ENCODE data around the gene VBP1. TPM values are rescaled to one million over a fixed set of nuclear protein-coding genes. Genes with fewer than 3 reads are reported as not detected.
"Not testable (repeated sequence)": the region's sequence is repeated elsewhere in the genome, so short reads cannot be mapped to it uniquely, and the experiment has no call there.

Gene VBP1
- total RNA-seq, 2 donors from 2014 or later: 20.8 to 32.2 TPM

DNA sequence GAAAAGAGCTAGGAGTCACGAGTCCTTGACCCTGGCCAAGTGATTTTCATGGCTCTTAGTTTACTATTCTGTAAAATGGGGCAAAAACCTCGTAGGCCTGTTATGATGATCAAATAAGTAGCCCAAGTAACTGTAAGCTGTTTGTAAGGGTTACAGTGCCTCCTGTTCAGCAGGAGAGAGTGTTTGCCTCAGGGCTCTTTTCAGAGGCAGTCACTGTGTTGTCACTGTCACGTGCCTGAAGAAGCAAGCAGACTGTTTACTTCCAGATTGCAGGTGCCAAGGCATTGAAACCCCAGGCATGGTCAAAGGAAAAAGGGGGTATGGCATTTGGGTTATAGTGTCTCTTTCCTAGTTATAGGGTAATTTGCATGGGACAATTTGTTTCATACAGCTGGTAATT lies 43.5 kb downstream of the VBP1 start:
- H3K9me3 ChIP-seq: no peaks in the 10 kb centered on the region
- WGBS: 60% methylated on average over 3 of the region's 3 CpGs
- no peak for TF ChIP-seq POLR2A (IDR thresholded peaks at IDR 0.05)
- TF ChIP-seq, protein P1, sequence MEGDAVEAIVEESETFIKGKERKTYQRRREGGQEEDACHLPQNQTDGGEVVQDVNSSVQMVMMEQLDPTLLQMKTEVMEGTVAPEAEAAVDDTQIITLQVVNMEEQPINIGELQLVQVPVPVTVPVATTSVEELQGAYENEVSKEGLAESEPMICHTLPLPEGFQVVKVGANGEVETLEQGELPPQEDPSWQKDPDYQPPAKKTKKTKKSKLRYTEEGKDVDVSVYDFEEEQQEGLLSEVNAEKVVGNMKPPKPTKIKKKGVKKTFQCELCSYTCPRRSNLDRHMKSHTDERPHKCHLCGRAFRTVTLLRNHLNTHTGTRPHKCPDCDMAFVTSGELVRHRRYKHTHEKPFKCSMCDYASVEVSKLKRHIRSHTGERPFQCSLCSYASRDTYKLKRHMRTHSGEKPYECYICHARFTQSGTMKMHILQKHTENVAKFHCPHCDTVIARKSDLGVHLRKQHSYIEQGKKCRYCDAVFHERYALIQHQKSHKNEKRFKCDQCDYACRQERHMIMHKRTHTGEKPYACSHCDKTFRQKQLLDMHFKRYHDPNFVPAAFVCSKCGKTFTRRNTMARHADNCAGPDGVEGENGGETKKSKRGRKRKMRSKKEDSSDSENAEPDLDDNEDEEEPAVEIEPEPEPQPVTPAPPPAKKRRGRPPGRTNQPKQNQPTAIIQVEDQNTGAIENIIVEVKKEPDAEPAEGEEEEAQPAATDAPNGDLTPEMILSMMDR (IDR thresholded peaks at IDR 0.05): no peak
- no peak for TF ChIP-seq POLR2AphosphoS5 (IDR thresholded peaks at IDR 0.05)
- no peak overlapping the region for H3K4me3 ChIP-seq
- H3K27ac ChIP-seq: no peak overlapping the region
- no peaks in the 10 kb centered on the region for H3K27me3 ChIP-seq (replicated peaks; ENCODE audit: insufficient read depth)
- intact Hi-C loops (cut with DNase I): no loop called here
- no peaks in the 10 kb centered on the region for H3K36me3 ChIP-seq
- no peaks in the 10 kb centered on the region for H3K4me1 ChIP-seq (replicated peaks)
- no peak for DNase-seq (ENCODE audit: low spot score)

DNA sequence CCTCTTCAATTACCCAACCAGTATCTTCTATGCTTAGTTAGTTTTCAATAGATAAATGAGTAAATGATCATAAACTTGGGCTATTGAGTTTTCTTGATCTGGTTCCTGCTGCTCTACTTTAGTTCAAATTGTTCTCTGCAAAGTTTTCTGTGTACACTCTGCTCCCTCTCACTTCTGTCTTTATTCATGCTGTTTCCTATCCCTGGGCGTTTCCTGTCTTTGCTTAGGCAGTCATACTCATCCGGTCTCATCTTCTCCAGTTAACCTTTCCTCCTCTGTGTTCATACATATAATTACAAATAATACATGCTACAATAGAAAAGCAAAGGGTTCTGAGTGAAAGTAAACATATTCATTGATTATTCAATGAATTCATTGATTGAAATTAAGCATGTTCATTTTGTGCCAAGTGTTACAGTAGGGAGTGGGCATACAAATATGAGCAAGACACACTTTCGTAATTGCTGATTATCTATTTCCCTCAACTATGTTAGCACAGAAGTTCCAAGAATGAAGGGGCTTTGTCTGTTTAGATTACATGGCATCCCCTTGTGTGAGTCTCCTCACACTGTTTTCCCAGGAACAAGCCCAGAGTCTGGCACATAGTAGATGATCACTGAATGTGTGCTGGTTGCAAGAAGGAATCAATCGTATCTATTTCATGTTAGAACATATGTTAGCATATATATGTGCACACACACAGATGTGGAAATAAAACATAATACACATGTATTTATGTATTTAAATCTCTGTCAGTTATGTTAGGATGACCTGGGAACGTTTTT lies 46.9 kb downstream of the VBP1 start:
- H3K27me3 ChIP-seq (replicated peaks; ENCODE audit: insufficient read depth): no peaks in the 10 kb centered on the region
- H3K4me1 ChIP-seq (replicated peaks): no peaks in the 10 kb centered on the region
- 33% methylated on average over 5 of the region's 5 CpGs for WGBS
- no peak for TF ChIP-seq POLR2A (IDR thresholded peaks at IDR 0.05)
- TF ChIP-seq POLR2AphosphoS5 (IDR thresholded peaks at IDR 0.05): no peak
- TF ChIP-seq, protein P1 (IDR thresholded peaks at IDR 0.05): no peak
- no peaks in the 10 kb centered on the region for H3K9me3 ChIP-seq
- intact Hi-C loops (cut with DNase I): no loop called here
- H3K36me3 ChIP-seq: no peaks in the 10 kb centered on the region
- H3K27ac ChIP-seq: no peak overlapping the region
- no peak for DNase-seq (ENCODE audit: low spot score)
- no peak overlapping the region for H3K4me3 ChIP-seq

DNA sequence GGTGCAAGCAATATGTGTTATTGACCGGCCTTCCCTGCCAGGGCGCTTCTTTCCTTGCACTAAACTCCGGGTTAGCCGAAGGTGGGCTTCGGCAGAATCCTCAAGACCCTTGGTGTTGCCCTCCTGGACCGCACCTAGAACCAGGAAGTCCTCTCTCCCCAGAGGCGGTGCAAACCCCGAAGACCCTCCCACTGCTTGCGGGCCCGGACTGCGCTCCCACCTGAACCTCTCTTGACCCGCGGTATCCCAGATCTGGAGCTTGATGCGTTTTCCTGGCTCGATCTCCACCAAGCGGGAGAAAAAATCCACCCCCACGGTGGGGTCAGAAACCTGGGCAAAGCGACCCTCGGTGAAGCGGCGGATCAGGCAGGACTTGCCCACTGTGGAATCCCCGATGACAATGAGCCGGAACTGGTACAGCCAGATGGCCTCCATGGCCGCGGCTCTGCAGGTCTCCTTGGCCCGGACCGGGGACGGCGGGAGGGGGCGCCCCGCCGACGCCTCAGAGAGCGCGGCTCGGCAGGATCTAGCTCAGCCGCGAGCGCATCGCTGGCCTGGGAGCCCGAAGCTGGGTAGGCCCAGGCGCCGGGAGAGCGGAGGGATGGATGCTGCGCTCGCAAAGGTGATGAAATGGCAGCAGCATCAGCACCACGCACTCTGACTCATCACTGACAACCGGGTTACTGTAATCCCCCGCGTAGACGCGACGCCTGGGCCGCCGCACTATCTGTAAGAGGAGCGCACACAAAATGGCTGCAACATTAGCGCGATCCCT lies 47.8 kb downstream of the VBP1 start, which contains the start of gene RAB39B:
Gene RAB39B (minus strand): TSS at position 638 of the 775 bp plus-strand sequence. CDS start 203 bp downstream, at position 435.
- TF ChIP-seq POLR2AphosphoS5 (IDR thresholded peaks at IDR 0.05) (no peak), POLR2A (IDR thresholded peaks at IDR 0.05) (no peak)
- TF ChIP-seq, protein P1 (IDR thresholded peaks at IDR 0.05): no peak
- H3K4me1 ChIP-seq (replicated peaks): no peaks in the 10 kb centered on the region
- H3K27me3 ChIP-seq (replicated peaks; ENCODE audit: insufficient read depth): no peaks in the 10 kb centered on the region
- H3K9me3 ChIP-seq: no peaks in the 10 kb centered on the region
- intact Hi-C loops (cut with DNase I): no loop called here
- H3K4me3 ChIP-seq: peak within 1 kb of the TSS; percentile 23 to 25
- no peak within 1 kb of the TSS for H3K27ac ChIP-seq
- no peaks in the 10 kb centered on the region for H3K36me3 ChIP-seq
- under 1% methylated on average over 39 of the region's 58 CpGs for WGBS
- peak; percentile 6 for DNase-seq (ENCODE audit: low spot score)

DNA sequence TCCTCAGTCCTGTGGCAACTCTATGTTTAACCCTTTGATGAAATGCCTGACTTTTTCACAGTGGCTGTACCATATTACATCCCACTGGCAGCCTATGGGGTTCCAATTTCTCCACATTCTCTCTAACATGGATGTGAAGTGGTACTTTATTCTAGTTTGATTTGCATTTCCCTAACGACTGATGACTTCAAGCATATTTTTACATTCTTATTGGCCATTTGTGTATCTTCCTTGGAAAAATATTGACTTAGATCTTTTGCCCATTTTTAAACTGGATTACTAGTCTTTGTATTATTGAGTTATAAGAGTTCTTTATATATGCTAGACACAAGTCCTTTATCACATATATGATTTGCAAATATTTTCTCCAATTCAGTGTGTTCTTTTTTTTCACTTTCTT lies 50.2 kb downstream of the VBP1 start:
- WGBS: 100% methylated on average over 1 of the region's 1 CpG
- Histone ChIP-seq H3K27ac (no peak overlapping the region), H3K27me3 (replicated peaks; ENCODE audit: insufficient read depth) (no peaks in the 10 kb centered on the region), H3K9me3 (no peaks in the 10 kb centered on the region), H3K4me1 (replicated peaks) (no peaks in the 10 kb centered on the region), H3K4me3 (no peak overlapping the region), H3K36me3 (no peaks in the 10 kb centered on the region)
- DNase-seq (ENCODE audit: low spot score): no peak
- intact Hi-C loops (cut with DNase I): no loop called here
- TF ChIP-seq POLR2A (IDR thresholded peaks at IDR 0.05): no peak
- no peak for TF ChIP-seq POLR2AphosphoS5 (IDR thresholded peaks at IDR 0.05)
- TF ChIP-seq, protein P1 (IDR thresholded peaks at IDR 0.05): no peak

DNA sequence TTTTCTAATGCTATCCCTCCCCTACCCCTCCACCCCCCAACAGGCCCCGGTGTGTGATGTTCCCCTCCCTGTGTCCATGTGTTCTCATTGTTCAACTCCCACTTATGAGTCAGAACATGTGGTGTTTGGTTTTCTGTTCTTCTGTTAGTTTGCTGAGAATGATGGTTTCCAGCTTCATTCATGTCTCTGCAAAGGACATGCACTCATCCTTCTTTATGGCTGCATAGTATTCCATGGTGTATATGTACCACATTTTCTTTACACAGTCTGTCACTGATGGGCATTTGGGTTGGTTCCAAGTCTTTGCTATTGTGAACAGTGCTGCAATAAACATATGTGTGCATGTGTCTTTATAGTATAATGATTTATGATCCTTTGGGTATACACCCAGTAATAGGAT lies 51.7 kb downstream of the VBP1 start:
- H3K4me3 ChIP-seq; intact Hi-C loops (cut with DNase I); H3K27me3 ChIP-seq (replicated peaks; ENCODE audit: insufficient read depth); H3K36me3 ChIP-seq; DNase-seq (ENCODE audit: low spot score); H3K27ac ChIP-seq; H3K9me3 ChIP-seq; H3K4me1 ChIP-seq (replicated peaks): not testable (repeated sequence)
- 71% methylated on average over 1 of the region's 1 CpG for WGBS
